Activated CD4-positive, alpha-beta T cell treated with anti-CD3 and anti-CD28 coated beads, Interleukin-10, Interleukin-2, amounts not matched to agents 100 ng/mL and 50 ng/mL, durations not matched to agents 16 hours and 8 hours (primary cell): Measurements from ENCODE around the gene SZT2.
"Not testable (repeated sequence)": the region's sequence is repeated elsewhere in the genome, so short reads cannot be mapped to it uniquely, and the experiment has no call there.

ENCODE experiments used
- DNase-seq: peaks from one replicate; pipeline ENCODE4 v3.0.0-alpha.2; 2020

SZT2 gene

GRCh38 chr1:43363283-43363934 lies 26.3 kb upstream of the SZT2 start:
- DNase-seq, result peak; percentile 45

- no peak for DNase-seq
Measured at GRCh38 chr1:43363935-43364525, 25.7 kb upstream of the SZT2 start.

DNA sequence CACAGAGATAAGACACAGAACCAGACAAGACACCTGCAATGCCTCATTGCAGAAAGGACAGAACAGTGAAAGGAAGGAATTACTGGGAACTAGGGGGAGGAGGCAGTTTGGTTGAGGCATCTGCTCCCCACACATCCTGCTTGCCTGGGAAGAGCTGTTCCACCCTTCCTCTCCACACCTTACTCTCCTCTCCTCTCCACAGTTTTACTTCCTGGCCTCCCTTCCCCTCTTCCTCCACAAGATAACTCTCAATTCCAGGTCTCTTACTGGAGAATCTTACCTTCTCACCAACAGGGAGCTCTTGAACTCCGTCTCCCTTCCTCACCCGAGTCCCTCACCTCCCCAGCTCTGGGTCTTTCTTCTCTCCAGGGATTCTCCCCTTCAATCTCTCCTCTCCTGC lies 24.0 kb upstream of the SZT2 start:
- no peak for DNase-seq

DNA sequence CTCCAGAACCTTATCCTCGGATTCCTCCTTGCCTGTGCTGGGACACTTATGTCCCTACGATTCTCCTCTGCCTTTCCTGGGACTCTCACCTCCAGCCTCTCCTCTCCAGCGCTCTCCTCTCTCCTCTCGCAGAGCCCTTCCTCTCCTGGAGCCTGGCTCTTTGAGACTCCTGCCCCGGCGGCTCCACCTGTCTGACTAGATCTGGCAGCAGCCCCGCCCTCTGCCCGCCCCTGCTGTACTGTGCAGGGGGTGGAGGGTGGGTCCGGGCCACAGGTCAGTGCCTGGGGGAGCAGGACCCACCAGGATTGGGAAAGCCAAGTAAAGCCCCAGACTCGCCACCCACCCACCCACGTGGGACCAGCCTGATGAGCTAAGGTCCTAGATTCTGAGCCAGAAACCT lies 23.5 kb upstream of the SZT2 start:
- peak; percentile 32 for DNase-seq

DNA sequence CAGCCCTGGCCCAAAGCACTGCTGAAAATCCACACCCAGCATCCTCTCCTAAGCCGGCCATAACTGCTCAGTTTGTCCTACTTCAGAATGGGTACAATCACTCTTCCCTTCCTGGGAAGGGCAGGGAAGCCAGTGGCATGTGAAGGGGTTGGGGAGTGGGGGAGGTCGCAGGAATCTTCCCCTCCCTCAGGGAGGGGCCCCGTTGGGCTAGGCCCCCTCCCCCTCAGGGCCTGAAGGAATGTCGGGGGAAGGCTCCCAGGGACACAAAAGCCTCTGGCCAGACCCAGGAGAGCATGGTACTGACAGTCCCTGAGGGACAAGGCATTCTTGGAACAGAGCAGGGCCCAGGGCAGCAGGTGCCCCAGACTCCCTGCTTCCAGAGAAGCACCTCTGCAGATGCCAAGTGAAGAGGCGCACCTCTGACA lies 23.1 kb upstream of the SZT2 start:
- DNase-seq, result no peak

DNA sequence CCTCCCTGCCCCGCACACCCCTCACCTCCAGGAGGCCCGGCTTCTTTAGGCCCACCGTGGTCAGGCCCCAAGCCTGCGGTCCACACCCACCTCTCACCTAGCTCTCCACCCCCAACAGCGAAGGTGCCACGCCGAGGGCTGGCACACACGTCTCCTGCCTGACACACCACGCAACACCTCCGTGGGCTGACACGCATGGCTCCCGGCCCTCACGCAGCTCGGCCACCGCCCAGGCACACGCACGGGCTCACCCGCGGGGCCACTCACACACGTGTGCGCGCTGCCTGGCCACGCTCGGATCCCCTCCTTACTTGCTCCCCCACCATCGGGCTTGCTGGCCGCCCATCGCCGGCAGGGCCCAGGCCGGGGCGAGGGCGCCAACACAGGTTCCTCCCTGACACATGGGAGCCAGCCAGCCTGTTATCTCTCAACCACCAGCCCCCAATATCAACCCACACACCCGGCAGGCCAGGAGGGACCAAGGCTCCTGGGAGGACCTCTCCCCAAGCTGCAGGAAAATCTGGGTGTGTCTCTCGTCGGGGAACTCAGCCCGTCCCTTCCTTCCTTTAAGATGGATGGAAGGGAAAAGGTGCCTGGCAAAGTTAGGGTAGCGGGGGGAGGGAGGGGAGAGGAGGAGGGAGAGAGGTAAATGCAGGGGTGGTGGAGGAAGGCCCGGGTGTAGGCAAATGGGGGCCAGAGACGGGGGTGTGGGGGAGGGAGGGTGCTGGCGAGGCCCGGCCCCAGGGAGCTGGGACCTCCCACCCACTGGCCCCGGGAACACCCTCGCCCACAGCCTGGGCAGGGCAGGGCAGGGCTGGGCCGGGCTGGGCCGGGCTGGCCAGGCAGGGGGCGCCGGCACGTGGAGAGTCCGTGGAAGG lies 22.4 kb upstream of the SZT2 start:
- DNase-seq, result peak; percentile 37

DNA sequence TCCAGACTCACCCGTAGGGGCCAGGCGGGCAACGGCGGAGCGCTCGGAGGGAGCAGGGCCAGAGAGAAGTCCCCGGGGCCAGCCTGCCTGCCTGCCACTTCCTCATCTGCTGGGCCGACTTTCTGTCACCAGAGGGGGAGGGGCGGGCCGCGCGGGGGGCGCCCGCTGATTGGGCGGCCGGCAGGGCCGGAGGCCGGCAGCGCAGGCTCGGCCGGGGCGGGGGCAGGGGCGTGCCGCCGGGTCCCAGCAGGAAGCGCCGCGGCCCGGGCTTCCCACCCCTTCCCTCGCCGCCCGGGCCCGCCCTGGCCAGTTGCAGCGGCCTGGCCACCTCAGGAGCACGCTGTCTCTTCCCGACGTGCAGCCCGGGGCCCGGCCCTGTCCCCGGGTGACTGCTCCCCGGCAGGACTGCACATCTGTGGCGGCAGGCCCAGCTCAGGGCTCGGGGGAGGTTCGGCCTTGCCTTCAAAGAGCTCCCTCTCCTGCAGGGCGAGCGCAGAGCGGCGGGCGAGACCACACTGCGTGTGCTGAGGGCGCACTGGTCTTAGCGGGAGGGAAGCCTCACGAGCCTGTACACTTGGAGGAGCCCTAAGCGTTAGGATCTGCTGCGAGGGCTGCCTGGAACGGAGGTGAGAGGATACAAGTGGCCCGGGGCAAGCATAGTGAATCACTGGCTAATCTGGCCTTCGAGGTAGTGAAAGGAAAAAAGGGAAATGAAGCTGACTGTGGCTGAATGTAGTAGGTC lies 21.6 kb upstream of the SZT2 start, which contains the start of gene ELOVL1:
Gene ELOVL1, minus strand, starts transcription at position 108 of the 742 bp plus-strand sequence. CDS start 2,402 bp downstream, outside the sequence.
- DNase-seq, result peak; percentile 96

GRCh38 chr1:43368646-43369020 lies 21.1 kb upstream of the SZT2 start:
- no peak for DNase-seq

DNA sequence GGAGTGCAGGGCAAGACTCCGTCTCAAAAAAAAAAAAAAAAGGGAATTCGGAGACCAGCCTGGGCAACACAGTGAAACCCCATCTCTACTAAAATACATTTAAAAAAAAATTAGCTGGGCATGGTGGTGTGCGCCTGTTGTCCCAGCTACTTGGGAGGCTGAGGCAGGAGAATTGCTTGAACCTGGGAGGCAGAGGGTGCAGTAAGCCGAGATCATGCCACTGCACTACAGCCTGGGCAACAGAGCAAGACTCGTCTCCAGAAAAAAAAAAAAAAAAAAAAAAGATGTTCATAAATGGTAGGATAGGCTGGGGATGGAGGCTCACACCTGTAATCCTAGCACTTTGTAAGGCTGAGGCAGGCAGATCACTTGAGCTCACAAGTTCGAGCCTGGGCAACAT lies 19.9 kb upstream of the SZT2 start:
- not testable (repeated sequence) for DNase-seq

- DNase-seq, result no peak
Measured at GRCh38 chr1:43370564-43370963, 19.1 kb upstream of the SZT2 start.

- DNase-seq, result no peak
Measured at GRCh38 chr1:43372172-43372571, 17.5 kb upstream of the SZT2 start.

DNA sequence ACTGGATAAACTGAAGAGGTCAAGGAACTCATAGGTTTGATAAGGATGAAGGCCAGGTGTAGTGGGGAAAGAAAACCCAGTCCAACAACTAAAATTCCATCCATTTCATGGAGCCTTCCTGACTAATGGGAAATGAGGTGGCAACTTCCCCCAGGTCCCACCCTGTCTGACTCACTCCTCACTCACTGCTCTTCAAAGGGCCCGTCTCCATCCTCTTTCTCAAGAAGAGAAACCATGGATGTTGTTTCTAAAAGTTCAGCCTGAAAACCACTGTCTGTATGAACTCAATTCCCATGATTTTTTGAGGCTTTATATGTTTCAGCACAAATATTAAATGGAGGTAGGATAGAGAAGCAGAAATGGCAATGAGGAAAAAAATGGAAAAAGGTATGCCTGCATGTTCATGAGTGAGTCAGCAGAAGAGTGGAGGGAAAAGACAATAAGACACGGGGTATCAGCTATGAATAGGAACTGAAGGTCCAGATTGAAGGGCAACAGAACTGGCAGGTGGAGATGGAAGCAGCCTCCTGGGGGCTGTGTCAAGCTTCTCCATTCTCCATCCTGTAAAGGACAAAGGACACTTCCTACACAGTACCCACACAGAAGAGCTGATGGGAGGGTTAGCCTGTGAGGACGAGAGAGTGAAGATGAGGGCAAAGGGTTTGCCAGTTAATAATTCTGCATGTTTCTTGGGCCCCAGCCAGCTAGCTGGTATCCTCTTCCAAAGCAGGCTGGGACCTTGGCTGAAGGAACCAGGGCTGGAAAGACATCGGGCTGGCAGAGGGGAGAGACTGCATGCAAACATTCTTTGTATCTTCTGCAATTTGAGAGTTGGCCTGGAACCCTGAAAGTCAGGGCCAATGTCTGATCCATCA lies 16.4 kb upstream of the SZT2 start:
- DNase-seq, result no peak

DNA sequence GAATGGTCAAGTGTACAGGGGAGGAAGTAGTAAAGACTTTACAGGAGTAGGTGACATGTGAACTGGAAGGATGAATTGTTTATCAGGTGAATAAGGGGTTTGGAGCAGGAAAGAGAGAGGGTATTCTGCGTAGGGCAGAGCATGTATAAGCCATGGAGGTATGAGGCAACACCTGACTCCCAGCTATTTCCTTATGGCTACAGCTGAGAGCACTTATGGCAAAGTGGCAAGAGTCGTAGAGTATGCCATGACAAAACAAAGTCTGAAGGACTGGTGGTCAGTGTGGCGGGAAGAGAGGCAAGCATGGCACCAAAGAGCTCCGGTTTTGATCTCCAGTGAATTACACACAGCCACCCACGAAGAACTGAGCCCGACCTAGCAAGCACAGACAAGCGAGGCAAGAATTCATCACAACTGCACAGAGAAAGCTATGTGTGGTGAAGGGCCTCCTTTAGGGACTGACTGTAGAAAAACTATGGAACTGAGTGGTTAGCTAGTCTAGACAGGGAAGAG lies 12.9 kb upstream of the SZT2 start:
- no peak for DNase-seq

DNA sequence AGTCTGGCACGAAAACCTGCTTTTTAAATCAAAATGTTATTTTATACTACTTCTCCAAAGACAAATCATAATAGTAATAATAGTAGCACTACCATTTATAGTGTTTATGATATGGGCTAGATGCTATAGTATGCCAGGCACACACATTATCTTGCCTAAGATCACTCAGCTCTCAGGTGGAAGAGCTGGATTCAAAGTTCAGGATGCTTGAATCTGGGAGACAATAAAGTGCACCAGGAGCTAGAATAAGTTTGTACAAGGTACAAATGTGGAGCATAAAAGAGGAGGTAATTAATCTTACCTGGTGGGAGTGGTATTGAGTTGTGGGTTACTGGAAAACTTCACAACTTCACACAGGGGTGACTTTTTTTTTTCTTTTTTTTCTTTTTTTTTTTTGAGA lies 11.9 kb upstream of the SZT2 start:
- no peak for DNase-seq

DNA sequence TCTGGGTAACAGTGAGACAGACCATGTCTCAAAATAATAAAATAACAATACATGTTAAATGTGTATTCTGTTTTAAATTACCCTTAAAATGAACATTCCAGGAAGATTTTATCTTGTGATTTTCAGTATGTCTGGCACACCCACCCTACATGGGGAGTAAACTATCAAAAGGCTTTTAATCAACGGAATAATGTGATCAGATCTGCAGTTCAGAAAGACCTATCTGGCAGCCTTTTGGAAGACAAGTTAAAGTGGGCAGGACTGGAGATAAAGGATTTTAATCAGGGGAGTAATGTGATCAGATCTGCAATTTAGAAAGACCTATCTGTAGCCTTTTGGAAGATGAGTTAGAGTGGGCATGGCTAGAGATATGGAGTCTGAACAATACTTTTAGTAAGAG lies 10.2 kb upstream of the SZT2 start:
- DNase-seq, result no peak

DNA sequence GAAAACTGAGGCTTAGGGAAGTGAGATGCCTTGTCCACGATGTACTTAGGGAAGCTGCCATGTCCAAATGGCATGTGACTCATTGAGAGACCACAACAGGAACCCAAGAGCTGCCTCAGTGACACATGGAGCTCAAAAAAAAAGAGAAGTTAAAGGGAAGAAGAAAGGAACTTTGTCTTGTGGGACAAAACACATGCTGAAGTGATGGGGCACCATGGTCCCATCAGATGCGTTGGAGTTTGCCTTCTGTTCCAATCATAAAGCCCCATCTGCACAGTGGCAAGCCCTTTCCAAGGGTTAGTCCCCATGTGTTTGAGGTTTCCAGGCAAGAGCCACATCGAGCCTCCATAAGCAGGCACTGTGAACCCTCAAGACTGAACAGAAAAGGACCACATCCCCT lies 8.1 kb upstream of the SZT2 start:
- DNase-seq, result no peak

- DNase-seq, result no peak
Measured at GRCh38 chr1:43382027-43382779, 7.5 kb upstream of the SZT2 start.

- no peak for DNase-seq
Measured at GRCh38 chr1:43383449-43383848, 6.2 kb upstream of the SZT2 start.

GRCh38 chr1:43386676-43387075 lies 3.0 kb upstream of the SZT2 start:
- no peak for DNase-seq

GRCh38 chr1:43387976-43388599 lies 1.6 kb upstream of the SZT2 start:
- DNase-seq, result no peak

DNA sequence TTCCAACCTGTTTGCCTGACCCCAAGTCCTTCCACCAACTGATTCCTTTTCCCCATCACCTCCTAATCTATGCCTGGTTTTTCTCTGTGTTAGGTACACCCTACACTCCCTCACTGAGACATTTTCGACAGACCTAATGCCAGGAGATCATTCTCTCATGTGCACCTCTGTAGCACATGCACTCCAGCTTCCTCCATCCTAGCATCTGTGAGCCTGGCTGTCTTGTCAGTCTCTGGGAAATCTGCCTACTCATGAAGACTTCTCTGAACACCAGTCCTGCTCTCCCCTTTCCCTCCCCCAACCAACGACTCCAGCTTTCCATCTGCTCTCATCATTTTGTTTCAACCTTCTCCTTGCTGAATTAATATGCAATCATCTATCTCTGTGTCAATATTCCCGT lies 1.1 kb upstream of the SZT2 start:
- no peak for DNase-seq
